Measurements from ENCODE around the gene CFAP161. TPM values are rescaled to one million over a fixed set of nuclear protein-coding genes. Genes with fewer than 3 reads are reported as not detected.

Gene CFAP161
- total RNA-seq, 4 donors from 2014 or later: not detected

- in situ Hi-C loops (cut with MboI; ENCODE audit: low pct_ligation_motif_present in 1 of 4, low pct_unique_long_range_greater_than_20kb in 1 of 4, low sequenced_read_pairs in 3 of 4): no loop called here
- H3K4me3 ChIP-seq: no peak overlapping the region
- TF ChIP-seq EP300 (IDR thresholded peaks at IDR 0.05; ENCODE audit: low read depth): no peak
- no peaks in the 10 kb centered on the region for H3K4me1 ChIP-seq
- no peaks in the 10 kb centered on the region for H3K36me3 ChIP-seq
- DNase-seq: no peak
- H3K27me3 ChIP-seq: peaks cover 3% of the 10 kb centered on the region
- no peaks in the 10 kb centered on the region for H3K9me3 ChIP-seq
- intact Hi-C loops (cut with DNase I; ENCODE audit: low total_unique reads): no loop called here
- H3K27ac ChIP-seq: no peak overlapping the region
- WGBS, 2 donors (ENCODE audit: low coverage in 1 of 2): 71 to 77% methylated on average over 1 to 7 of the region's 7 CpGs
Measured at GRCh38 chr15:81197255-81197630, 63.2 kb downstream of the CFAP161 start.

- intact Hi-C loops (cut with DNase I; ENCODE audit: low total_unique reads) (no loop called here), in situ Hi-C loops (cut with MboI; ENCODE audit: low pct_ligation_motif_present in 1 of 4, low pct_unique_long_range_greater_than_20kb in 1 of 4, low sequenced_read_pairs in 3 of 4) (no loop called here)
- Histone ChIP-seq H3K9me3 (no peaks in the 10 kb centered on the region), H3K4me1 (no peaks in the 10 kb centered on the region), H3K27ac (no peak overlapping the region), H3K36me3 (no peaks in the 10 kb centered on the region), H3K4me3 (no peak overlapping the region), H3K27me3 (peaks cover 3% of the 10 kb centered on the region)
- DNase-seq: no peak
- WGBS, 2 donors (ENCODE audit: low coverage in 1 of 2): 67 to 82% methylated on average over 7 of the region's 7 CpGs
- no peak for TF ChIP-seq EP300 (IDR thresholded peaks at IDR 0.05; ENCODE audit: low read depth)
- no peak for TF ChIP-seq POLR2AphosphoS5 (IDR thresholded peaks at IDR 0.05)
- no peak for TF ChIP-seq CTCF (IDR thresholded peaks at IDR 0.05)
- no peak for TF ChIP-seq POLR2A (IDR thresholded peaks at IDR 0.05)
Measured at GRCh38 chr15:81197688-81198281, 63.7 kb downstream of the CFAP161 start.

Other genes with a start within 250 kb of the CFAP161 start
- 10 to 100 TPM; 15.8 to 39.3 (median 19.2) TPM for gene MESD, start 144.5 kb upstream of the CFAP161 start, total RNA-seq
- gene TLNRD1, start 133.3 kb upstream of the CFAP161 start, total RNA-seq: 10 to 100 TPM; 20.8 to 57.2 (median 28.2) TPM
- 10 to 100 TPM in 3 of 4 donors, 1 to 10 TPM in 1; 5.2 to 40.0 (median 22.3) TPM for gene IL16, start 62.6 kb downstream of the CFAP161 start, total RNA-seq
- gene STARD5, start 189.9 kb downstream of the CFAP161 start, total RNA-seq: 10 to 100 TPM; 11.2 to 54.5 (median 41.3) TPM
- gene TMC3, start 239.9 kb downstream of the CFAP161 start, total RNA-seq: under 1 TPM in 2 of 4 donors, not detected in 2; 0.14 to 0.64 TPM